Kidney (tissue), 14 donors: ENCODE measurements around the gene PCBP2. TPM values are rescaled to one million over a fixed set of nuclear protein-coding genes. Genes with fewer than 3 reads are reported as not detected.

Experiments used
- DNase-seq, 5 donors: peaks; one replicate each; pipeline ENCODE4 v3.0.0-alpha.2; 2013 to 2020
- FAIRE-seq: peaks from 2 replicates; lab custom pipeline; 2012; peaks lifted over from hg19 to GRCh38; lab: Jason Lieb, UNC
- H3K27ac ChIP-seq, 2 donors: one replicate each; pipeline ENCODE4 v1.7.0; 2013; ENCODE audit warnings: low read depth in 2 of 2, low read length in 2 of 2, inconsistent platforms in 1 of 2
- H3K27me3 ChIP-seq: one replicate; pipeline ENCODE4 v1.7.1; 2013; ENCODE audit warnings: low read length, inconsistent platforms; ENCODE audit not compliant: control insufficient read depth, insufficient read depth
- H3K36me3 ChIP-seq, 3 donors: one replicate each; pipeline versions ENCODE4 v1.7.0 to v1.7.1; 2013; ENCODE audit warnings: low read length in 3 of 3, control low read depth in 1 of 3, inconsistent platforms in 1 of 3; ENCODE audit not compliant: insufficient read depth in 3 of 3, control insufficient read depth in 2 of 3
- H3K4me1 ChIP-seq, 3 donors: one replicate each; pipeline versions ENCODE4 v1.7.0 to v1.7.1; 2013; ENCODE audit warnings: low read length in 3 of 3, inconsistent platforms in 1 of 3, low read depth in 1 of 3; ENCODE audit not compliant: control insufficient read depth in 2 of 3, insufficient read depth in 2 of 3
- H3K4me3 ChIP-seq, 3 donors: one replicate each; pipeline versions ENCODE4 v1.7.0 to v1.8.1; 2013; ENCODE audit warnings: low read length in 3 of 3, control low read depth in 1 of 3, inconsistent platforms in 1 of 3
- H3K9ac ChIP-seq, 3 donors: one replicate each; pipeline versions ENCODE4 v1.7.0 to v1.7.1; 2013; ENCODE audit warnings: low read length in 3 of 3, control low read depth in 1 of 3, inconsistent platforms in 1 of 3
- H3K9me3 ChIP-seq, 3 donors: one replicate each; pipeline versions ENCODE4 v1.7.0 to v1.7.1; 2013; ENCODE audit warnings: low read length in 3 of 3, control low read depth in 1 of 3, inconsistent platforms in 1 of 3; ENCODE audit not compliant: control insufficient read depth in 2 of 3, insufficient read depth in 1 of 3
- intact Hi-C: fragments of 100-400 bp; cut with DNase I; formaldehyde crosslinking; loops from one replicate; pipeline ENCODE4 v1.11.1; 2022
- polyA plus RNA-seq: library from polyadenylated mRNA; stranded (reverse); fragments of 350-450 nt; fragmentation: Illumina TruSeq; extraction: RNeasy Lipid Tissue Mini Kit (QIAGEN cat#74804); gene quantifications from one replicate; pipeline ENCODE4 v1.2.3, GENCODE V29; 2014; ENCODE audit warnings: low read depth, low replicate concordance; ENCODE audit not compliant: insufficient read depth
- total RNA-seq: library from RNA; stranded (reverse); fragmentation: NEBNext Ultra II Directional; extraction: Animal tissue kit (Norgen Biotek cat#: 25700); gene quantifications from one replicate; pipeline ENCODE4 v1.2.1, GENCODE V29; 2021
- TF ChIP-seq, protein P1 (sequence below): IDR thresholded peaks from 3 replicates; pipeline ENCODE4 v1.5.1; 2012; ENCODE audit warnings: mild to moderate bottlenecking, moderate library complexity, borderline replicate concordance; ENCODE audit not compliant: insufficient read depth; ENCODE audit errors: extremely low read depth
- donor health status: control.
- donor health status: control.
- donor health status: control.
- donor health status: control.
- donor health status: control.
- donor health status: DM: yes; HTN: yes; CAD: no.
- donor health status: Normal renal cell carcinoma (clear cell type).

Gene PCBP2
- total and polyA plus RNA-seq, 2 donors from 2014 or later: 597 to 732 TPM

DNA sequence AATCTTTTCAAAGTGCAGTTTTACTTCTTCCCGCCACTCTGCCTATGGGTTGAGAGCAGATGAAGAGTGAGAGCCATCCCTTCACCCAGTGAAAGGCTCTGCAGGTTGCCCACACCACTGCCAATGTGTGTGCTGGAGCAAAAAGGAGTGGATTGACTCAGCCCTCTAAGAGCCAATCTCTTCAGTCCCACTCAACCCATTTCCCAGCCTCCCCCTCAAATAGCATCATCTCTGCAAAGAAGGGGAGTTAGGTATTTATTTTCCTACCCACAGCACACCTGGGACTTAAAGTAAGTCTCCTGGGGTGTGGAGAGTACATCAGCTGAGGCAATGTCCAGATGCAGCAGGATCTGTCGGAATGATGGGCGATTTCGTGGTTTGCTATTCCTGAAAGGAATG is 32.1 kb downstream of the PCBP2 start:
- FAIRE-seq (no peak), DNase-seq (no peak)
- Histone ChIP-seq H3K36me3 (peaks cover 11 to 46% (median 31%) of the 10 kb centered on the region in 3 donors), H3K9me3 (no peaks in the 10 kb centered on the region), H3K4me3 (no peak overlapping the region), H3K27me3 (no peaks in the 10 kb centered on the region), H3K27ac (peak overlapping the region in 1 of 2 donors; percentile 28), H3K9ac (no peak overlapping the region), H3K4me1 (no peaks in the 10 kb centered on the region)
- TF ChIP-seq, protein P1, sequence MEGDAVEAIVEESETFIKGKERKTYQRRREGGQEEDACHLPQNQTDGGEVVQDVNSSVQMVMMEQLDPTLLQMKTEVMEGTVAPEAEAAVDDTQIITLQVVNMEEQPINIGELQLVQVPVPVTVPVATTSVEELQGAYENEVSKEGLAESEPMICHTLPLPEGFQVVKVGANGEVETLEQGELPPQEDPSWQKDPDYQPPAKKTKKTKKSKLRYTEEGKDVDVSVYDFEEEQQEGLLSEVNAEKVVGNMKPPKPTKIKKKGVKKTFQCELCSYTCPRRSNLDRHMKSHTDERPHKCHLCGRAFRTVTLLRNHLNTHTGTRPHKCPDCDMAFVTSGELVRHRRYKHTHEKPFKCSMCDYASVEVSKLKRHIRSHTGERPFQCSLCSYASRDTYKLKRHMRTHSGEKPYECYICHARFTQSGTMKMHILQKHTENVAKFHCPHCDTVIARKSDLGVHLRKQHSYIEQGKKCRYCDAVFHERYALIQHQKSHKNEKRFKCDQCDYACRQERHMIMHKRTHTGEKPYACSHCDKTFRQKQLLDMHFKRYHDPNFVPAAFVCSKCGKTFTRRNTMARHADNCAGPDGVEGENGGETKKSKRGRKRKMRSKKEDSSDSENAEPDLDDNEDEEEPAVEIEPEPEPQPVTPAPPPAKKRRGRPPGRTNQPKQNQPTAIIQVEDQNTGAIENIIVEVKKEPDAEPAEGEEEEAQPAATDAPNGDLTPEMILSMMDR: no peak
- intact Hi-C loops: no loop called here

DNA sequence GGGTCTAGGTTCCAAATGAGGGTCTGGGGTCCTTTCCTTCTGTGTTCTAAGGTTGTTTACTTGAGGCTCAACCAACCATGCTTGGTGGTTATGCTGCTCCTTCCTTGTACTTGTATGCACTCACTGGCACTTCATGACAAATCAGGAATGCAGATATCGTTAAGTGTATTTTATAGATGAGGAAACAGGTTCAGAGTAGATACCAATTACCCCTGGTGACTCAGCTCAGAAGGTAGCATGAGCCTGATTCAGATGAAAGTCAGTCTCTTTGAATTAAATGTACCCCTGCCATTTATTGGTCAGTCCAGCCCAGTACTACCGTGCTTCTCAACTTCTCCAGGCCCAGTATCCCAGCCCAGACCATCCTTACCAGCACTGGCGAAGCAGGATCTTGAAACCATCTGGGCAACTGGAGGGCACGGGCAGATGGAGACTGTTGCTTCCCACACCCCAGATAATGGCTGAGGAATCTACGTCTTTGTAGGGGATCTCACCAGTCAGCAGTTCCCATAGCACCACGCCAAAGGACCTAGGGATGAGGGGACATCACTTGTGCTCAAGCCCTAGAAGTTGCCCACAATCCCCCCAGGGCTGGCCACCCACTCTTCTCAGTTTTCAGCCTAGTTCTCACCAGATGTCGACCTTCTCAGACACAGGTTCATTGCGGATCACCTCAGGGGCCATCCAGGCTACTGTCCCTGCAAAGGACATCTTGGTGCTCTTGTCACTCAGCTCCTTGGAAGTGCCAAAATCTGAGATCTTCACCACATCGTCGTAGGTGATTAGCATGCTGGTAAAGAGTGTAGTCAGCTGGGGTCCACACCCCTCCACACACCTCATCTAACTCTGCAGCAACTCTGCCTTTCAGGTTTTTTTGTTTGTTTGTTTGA is 33.0 kb downstream of the PCBP2 start:
- intact Hi-C loops: no loop called here
- DNase-seq (no peak), FAIRE-seq (no peak)
- Histone ChIP-seq H3K9ac (no peak overlapping the region), H3K4me1 (peaks cover 0 to 3% (median 3%) of the 10 kb centered on the region in 3 donors), H3K27ac (no peak overlapping the region), H3K4me3 (no peak overlapping the region), H3K27me3 (no peaks in the 10 kb centered on the region), H3K36me3 (peaks cover 10 to 36% (median 28%) of the 10 kb centered on the region in 3 donors), H3K9me3 (no peaks in the 10 kb centered on the region)
- TF ChIP-seq, protein P1: no peak

DNA sequence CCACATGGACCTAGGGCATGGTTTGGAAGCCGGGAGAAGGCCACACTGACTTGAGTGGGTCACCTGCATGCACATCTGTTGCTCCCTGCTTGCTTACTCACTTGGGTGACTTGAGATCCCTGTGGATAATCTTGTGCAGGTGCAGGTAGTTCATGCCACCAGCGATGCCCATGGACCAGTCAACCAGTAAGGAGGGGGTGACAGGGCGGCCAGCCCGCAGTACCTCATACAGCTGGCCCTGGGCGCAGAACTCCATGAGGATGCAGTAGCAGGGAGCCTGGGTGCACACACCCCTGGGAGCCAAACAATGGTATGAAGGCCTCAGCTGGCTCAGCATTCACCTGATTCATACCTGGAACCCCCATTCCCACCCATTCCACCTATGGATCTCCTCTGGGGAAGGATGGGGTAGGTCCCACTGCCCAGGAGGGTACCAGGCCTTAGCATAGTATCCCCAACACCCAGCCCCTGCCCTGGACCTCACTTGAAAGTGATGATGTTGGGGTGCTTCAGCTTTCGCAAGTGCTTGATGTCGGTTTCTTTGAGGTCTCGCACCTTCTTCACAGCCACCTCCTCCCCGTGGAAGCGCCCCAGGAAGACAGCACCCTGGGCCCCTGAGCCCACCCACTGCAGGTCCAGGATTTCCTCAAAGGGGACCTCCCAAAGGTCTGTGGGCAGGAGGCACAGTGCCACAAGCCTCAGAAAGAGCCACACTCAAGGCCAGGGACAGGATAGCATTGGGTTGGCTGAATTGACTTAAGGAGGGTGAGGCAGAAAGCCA is 34.2 kb downstream of the PCBP2 start:
- no peaks in the 10 kb centered on the region for H3K27me3 ChIP-seq
- peaks cover 0 to 3% (median 3%) of the 10 kb centered on the region in 3 donors for H3K4me1 ChIP-seq
- H3K9ac ChIP-seq: no peak overlapping the region
- intact Hi-C loops: no loop called here
- H3K4me3 ChIP-seq: no peak overlapping the region
- H3K36me3 ChIP-seq: peaks cover 9 to 24% (median 24%) of the 10 kb centered on the region in 3 donors
- FAIRE-seq (no peak), DNase-seq (peak in 1 of 5 donors; percentile 57)
- TF ChIP-seq, protein P1: no peak
- no peak overlapping the region for H3K27ac ChIP-seq
- no peaks in the 10 kb centered on the region for H3K9me3 ChIP-seq
